ENCODE data around the gene STX19. TPM values are rescaled to one million over a fixed set of nuclear protein-coding genes. Genes with fewer than 3 reads are reported as not detected.
A peak's percentile ranks its signal among the peaks of the same experiment; 100 is the strongest.

STX19 gene
- total RNA-seq, 1 experiment from 2014 or later = not detected

DNA sequence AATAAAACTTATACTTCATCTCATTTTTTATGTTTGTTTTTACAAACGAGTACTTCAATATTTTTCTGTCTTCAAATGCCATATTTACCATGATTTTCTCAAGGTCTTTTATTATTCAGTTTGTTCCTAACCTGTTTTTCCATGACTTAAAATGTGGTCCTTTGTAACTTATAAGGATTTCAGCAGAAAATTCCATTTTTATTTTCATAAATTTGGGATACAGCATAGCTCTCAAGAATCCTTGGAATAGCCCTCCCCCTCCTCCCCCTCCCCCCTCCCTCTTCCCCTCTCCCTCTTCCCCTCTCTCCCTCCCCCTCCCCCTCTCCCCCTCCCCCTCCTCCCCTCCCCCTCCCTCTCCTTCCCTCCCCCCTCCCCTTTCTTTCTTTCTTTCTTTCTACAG is 14.9 kb upstream of the STX19 start:
- TF ChIP-seq, protein P1, sequence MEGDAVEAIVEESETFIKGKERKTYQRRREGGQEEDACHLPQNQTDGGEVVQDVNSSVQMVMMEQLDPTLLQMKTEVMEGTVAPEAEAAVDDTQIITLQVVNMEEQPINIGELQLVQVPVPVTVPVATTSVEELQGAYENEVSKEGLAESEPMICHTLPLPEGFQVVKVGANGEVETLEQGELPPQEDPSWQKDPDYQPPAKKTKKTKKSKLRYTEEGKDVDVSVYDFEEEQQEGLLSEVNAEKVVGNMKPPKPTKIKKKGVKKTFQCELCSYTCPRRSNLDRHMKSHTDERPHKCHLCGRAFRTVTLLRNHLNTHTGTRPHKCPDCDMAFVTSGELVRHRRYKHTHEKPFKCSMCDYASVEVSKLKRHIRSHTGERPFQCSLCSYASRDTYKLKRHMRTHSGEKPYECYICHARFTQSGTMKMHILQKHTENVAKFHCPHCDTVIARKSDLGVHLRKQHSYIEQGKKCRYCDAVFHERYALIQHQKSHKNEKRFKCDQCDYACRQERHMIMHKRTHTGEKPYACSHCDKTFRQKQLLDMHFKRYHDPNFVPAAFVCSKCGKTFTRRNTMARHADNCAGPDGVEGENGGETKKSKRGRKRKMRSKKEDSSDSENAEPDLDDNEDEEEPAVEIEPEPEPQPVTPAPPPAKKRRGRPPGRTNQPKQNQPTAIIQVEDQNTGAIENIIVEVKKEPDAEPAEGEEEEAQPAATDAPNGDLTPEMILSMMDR (IDR thresholded peaks at IDR 0.05; ENCODE audit: insufficient read depth in 1 of 2, low read depth in 1 of 2, low read length in 1 of 2, severe bottlenecking in 1 of 2, unreplicated experiment in 1 of 2) = no peak
- no peaks in the 10 kb centered on the region for H3K27me3 Mint-ChIP-seq (ENCODE audit: insufficient read depth, unreplicated experiment)
- CTCF ChIA-PET = no interaction called here

DNA sequence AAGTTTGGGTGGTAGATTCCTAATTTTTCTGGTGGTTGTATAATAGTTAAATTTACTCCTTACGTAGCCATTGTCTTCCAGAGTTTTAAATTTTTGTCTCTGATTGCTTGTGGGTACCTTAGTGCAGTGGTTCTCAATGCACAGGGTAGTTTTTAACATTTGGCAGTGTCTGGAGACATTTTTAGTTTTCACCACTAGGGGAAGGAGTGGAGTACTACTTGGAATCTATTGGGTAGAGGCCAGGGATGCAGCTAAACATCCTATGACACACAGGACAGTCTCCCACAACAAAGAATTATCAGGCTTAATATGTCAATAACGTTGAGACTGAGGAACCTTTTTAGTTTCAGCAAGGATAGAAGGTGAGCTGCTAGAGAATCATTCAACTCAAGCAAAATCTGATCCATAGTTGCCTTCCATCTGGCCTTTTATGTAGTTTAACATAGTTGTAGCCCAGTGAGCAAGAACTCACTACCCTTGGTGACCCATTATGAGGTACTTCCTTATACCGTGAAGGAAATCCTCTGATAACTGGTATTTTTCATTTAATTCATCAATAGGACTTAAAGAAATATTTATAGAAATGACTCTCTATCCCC is 8.6 kb upstream of the STX19 start:
- peak in 1 of 2 experiments; percentile 34 for DNase-seq
- intact Hi-C loops (cut with micrococcal nuclease; ENCODE audit: unreplicated experiment) = no loop called here
- Histone ChIP-seq H3K36me3 (ENCODE audit: control insufficient read depth, insufficient read depth, low read length) (no peaks in the 10 kb centered on the region), H3K27me3 (replicated peaks; ENCODE audit: control insufficient read depth, insufficient read depth, low read length) (no peaks in the 10 kb centered on the region), H3K4me1 (no peaks in the 10 kb centered on the region), H3K9me3 (no peaks in the 10 kb centered on the region), H3K4me3 (ENCODE audit: low read depth, low read length) (no peak overlapping the region)
- CTCF ChIA-PET = no interaction called here
- no peak overlapping the region for H3K4me3 Mint-ChIP-seq (ENCODE audit: unreplicated experiment)
- H3K4me1 Mint-ChIP-seq (ENCODE audit: low read depth, unreplicated experiment) = no peaks in the 10 kb centered on the region
- H3K27me3 Mint-ChIP-seq (ENCODE audit: insufficient read depth, unreplicated experiment) = no peaks in the 10 kb centered on the region
- no peak overlapping the region for H3K27ac Mint-ChIP-seq (ENCODE audit: unreplicated experiment)
- TF ChIP-seq, protein P1 (IDR thresholded peaks at IDR 0.05; ENCODE audit: insufficient read depth in 1 of 2, low read depth in 1 of 2, low read length in 1 of 2, severe bottlenecking in 1 of 2, unreplicated experiment in 1 of 2) = peak; percentile 31 to 58
- H3K36me3 Mint-ChIP-seq (ENCODE audit: insufficient read depth, unreplicated experiment) = no peaks in the 10 kb centered on the region
- no peaks in the 10 kb centered on the region for H3K9me3 Mint-ChIP-seq (ENCODE audit: unreplicated experiment)
- POLR2A ChIA-PET = no interaction called here
- BruUV-seq (replicated peaks) = no TSS peak

More for the DNA sequence above, 14.9 kb upstream of the STX19 start:
- H3K4me3 ChIP-seq (ENCODE audit: low read depth, low read length) = no peak overlapping the region
- BruUV-seq (replicated peaks) = no TSS peak
- intact Hi-C loops (cut with micrococcal nuclease; ENCODE audit: unreplicated experiment) = no loop called here
- no peaks in the 10 kb centered on the region for H3K4me1 Mint-ChIP-seq (ENCODE audit: low read depth, unreplicated experiment)
- POLR2A ChIA-PET = no interaction called here
- peak overlapping the region; percentile 69 for H3K27ac Mint-ChIP-seq (ENCODE audit: unreplicated experiment)
- H3K36me3 Mint-ChIP-seq (ENCODE audit: insufficient read depth, unreplicated experiment) = peaks cover 32% of the 10 kb centered on the region
- H3K36me3 ChIP-seq (ENCODE audit: control insufficient read depth, insufficient read depth, low read length) = no peaks in the 10 kb centered on the region
- no peaks in the 10 kb centered on the region; the same call in 1 of the 2 replicates for H3K9me3 ChIP-seq
- no peaks in the 10 kb centered on the region for H3K9me3 Mint-ChIP-seq (ENCODE audit: unreplicated experiment)
- no peak for DNase-seq
- H3K27me3 ChIP-seq (replicated peaks; ENCODE audit: control insufficient read depth, insufficient read depth, low read length) = no peaks in the 10 kb centered on the region
- no peaks in the 10 kb centered on the region for H3K4me1 ChIP-seq
- H3K4me3 Mint-ChIP-seq (ENCODE audit: unreplicated experiment) = peak overlapping the region; percentile 42

DNA sequence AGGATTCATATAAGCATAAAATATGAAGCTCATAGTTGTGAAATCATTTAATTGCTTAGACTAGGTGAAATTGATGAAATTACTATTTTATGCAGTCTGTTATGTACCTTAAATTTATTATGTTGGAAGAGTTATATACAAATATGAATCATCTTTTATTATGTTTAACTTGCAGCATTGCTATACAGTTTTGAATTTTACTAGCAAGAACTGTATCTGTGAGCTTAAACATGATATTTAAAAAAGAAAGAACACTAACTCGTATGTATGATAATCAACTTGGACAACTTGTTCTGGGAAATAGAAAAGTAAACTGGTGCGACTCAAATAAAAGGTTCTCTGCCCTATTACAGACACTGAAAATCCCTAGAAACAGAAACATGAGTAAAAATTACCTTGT is 1.8 kb downstream of the STX19 start:
- DNase-seq = no peak
- Histone ChIP-seq H3K9me3 (no peaks in the 10 kb centered on the region), H3K4me1 (peaks cover 4% of the 10 kb centered on the region; the same call in 1 of the 2 replicates), H3K36me3 (ENCODE audit: control insufficient read depth, insufficient read depth, low read length) (no peaks in the 10 kb centered on the region), H3K27me3 (replicated peaks; ENCODE audit: control insufficient read depth, insufficient read depth, low read length) (no peaks in the 10 kb centered on the region), H3K4me3 (ENCODE audit: low read depth, low read length) (no peak overlapping the region)
- Mint-ChIP-seq H3K27ac (ENCODE audit: unreplicated experiment) (no peak overlapping the region), H3K9me3 (ENCODE audit: unreplicated experiment) (no peaks in the 10 kb centered on the region), H3K4me3 (ENCODE audit: unreplicated experiment) (no peak overlapping the region), H3K4me1 (ENCODE audit: low read depth, unreplicated experiment) (no peaks in the 10 kb centered on the region), H3K27me3 (ENCODE audit: insufficient read depth, unreplicated experiment) (no peaks in the 10 kb centered on the region), H3K36me3 (ENCODE audit: insufficient read depth, unreplicated experiment) (no peaks in the 10 kb centered on the region)
- ChIA-PET CTCF (no interaction called here), POLR2A (no interaction called here)
- intact Hi-C loops (cut with micrococcal nuclease; ENCODE audit: unreplicated experiment) = no loop called here
- no TSS peak for BruUV-seq (replicated peaks)
- TF ChIP-seq, protein P1 (IDR thresholded peaks at IDR 0.05; ENCODE audit: insufficient read depth in 1 of 2, low read depth in 1 of 2, low read length in 1 of 2, severe bottlenecking in 1 of 2, unreplicated experiment in 1 of 2) = no peak

All from Caco-2 (cell line).